HFFc6 (cell line): ENCODE results near the gene MMP28. TPM values are rescaled to one million over a fixed set of nuclear protein-coding genes. Genes with fewer than 3 reads are reported as not detected.

Experiments used
- DNase-seq: peaks from one replicate; pipeline ENCODE4 v3.0.0-alpha.2; 2018
- H3K27ac Mint-ChIP-seq: 2 replicates; pipeline ENCODE4 v1.8.0; 2020; ENCODE audit warnings: mild to moderate bottlenecking, mixed read lengths
- H3K27me3 Mint-ChIP-seq: 2 replicates; pipeline ENCODE4 v1.8.0; 2021; ENCODE audit warnings: mild to moderate bottlenecking, moderate library complexity, mixed read lengths; ENCODE audit not compliant: insufficient read depth
- H3K36me3 Mint-ChIP-seq: 2 replicates; pipeline ENCODE4 v1.8.0; 2021; ENCODE audit warnings: low read depth, mixed read lengths
- H3K4me1 Mint-ChIP-seq: 2 replicates; pipeline ENCODE4 v1.8.0; 2020; ENCODE audit warnings: low read depth, mixed read lengths
- H3K4me3 Mint-ChIP-seq: 2 replicates; pipeline ENCODE4 v1.8.0; 2020; ENCODE audit warnings: mild to moderate bottlenecking, moderate library complexity, mixed read lengths
- H3K9me3 Mint-ChIP-seq: 2 replicates; pipeline ENCODE4 v1.8.0; 2020; ENCODE audit warnings: mild to moderate bottlenecking, mixed read lengths
- total RNA-seq, 6 experiments: library from RNA; stranded (reverse); fragmentation: NEBNext Ultra II Directional; extraction: Animal tissue kit (Norgen Biotek cat#: 25700); gene quantifications; 2 replicates in 1 of 6; 3 replicates in 5 of 6; pipeline ENCODE4 v1.2.3, GENCODE V29; 2021
- TF ChIP-seq, protein P1 (sequence below): fragments of 200-600 bp; sonication (generic); IDR thresholded peaks from 2 replicates; pipeline ENCODE4 v1.5.0; 2021; ENCODE audit warnings: antibody characterized with exemption, mild to moderate bottlenecking

The MMP28 gene
- total RNA-seq, 6 experiments from 2014 or later: not detected

DNA sequence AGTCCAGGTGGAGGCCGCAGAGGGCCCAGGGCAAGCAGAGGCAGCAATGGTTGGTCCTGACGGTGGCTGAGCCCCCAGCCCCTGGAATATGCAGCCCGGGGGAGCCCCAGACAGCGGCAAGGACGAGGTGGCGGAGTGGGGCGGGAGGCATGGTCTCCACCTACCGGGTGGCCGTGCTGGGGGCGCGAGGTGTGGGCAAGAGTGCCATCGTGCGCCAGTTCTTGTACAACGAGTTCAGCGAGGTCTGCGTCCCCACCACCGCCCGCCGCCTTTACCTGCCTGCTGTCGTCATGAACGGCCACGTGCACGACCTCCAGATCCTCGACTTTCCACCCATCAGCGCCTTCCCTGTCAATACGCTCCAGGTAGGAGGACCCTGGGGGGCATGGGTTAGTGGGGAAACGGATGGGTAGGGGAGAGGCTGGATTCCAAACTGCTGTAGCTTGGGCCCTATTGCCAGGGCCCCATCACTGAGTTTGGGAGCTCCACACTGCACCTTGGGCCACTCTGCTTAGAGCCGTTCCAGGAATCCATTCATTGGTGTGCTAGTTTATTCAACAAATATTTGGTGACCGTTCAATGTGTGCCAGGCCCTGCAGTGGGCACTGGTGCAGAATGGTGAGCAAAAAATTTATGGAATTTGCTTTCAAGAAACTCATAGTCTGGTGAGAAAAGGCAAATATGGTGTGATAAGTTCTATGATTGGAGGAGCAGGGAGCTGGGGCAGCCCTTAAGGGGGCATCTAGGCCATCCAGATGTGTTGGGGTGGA lies 60.2 kb downstream of the MMP28 start:
- no peaks in the 10 kb centered on the region for H3K9me3 Mint-ChIP-seq
- no peak for DNase-seq
- peaks cover 13% of the 10 kb centered on the region for H3K27me3 Mint-ChIP-seq
- TF ChIP-seq, protein P1, sequence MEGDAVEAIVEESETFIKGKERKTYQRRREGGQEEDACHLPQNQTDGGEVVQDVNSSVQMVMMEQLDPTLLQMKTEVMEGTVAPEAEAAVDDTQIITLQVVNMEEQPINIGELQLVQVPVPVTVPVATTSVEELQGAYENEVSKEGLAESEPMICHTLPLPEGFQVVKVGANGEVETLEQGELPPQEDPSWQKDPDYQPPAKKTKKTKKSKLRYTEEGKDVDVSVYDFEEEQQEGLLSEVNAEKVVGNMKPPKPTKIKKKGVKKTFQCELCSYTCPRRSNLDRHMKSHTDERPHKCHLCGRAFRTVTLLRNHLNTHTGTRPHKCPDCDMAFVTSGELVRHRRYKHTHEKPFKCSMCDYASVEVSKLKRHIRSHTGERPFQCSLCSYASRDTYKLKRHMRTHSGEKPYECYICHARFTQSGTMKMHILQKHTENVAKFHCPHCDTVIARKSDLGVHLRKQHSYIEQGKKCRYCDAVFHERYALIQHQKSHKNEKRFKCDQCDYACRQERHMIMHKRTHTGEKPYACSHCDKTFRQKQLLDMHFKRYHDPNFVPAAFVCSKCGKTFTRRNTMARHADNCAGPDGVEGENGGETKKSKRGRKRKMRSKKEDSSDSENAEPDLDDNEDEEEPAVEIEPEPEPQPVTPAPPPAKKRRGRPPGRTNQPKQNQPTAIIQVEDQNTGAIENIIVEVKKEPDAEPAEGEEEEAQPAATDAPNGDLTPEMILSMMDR: no peak
- H3K4me3 Mint-ChIP-seq: no peak overlapping the region
- H3K27ac Mint-ChIP-seq: no peak overlapping the region
- 0 out of 2 replicates have a peak, but pooled peaks cover 3% of the 10 kb centered on the region for H3K36me3 Mint-ChIP-seq
- peaks cover 11% of the 10 kb centered on the region for H3K4me1 Mint-ChIP-seq

DNA sequence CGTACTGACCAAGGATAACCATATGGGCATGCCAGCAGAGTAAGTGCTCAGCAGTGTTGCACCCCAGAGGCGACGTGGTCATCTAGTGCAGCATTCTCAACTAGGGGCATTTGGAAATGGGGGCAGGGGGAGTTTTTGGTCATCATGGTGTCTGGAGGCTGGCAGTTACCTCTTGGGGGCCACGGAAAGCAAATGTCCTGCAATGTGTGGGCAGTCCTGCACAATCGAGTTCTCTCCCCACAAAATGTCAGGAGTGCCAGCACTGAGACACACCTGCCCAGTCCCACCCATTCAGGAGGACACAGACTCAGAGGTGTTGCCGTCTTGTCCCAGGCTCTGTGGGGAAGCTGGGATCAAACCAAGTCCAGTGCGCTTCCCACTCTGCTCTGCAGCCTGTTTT lies 61.0 kb downstream of the MMP28 start:
- peaks cover 5% of the 10 kb centered on the region for H3K27me3 Mint-ChIP-seq
- H3K4me1 Mint-ChIP-seq: peaks cover 12% of the 10 kb centered on the region
- TF ChIP-seq, protein P1: no peak
- H3K27ac Mint-ChIP-seq: no peak overlapping the region
- H3K4me3 Mint-ChIP-seq: no peak overlapping the region
- H3K9me3 Mint-ChIP-seq: no peaks in the 10 kb centered on the region
- DNase-seq: no peak
- 0 out of 2 replicates have a peak, but pooled peaks cover 3% of the 10 kb centered on the region for H3K36me3 Mint-ChIP-seq

DNA sequence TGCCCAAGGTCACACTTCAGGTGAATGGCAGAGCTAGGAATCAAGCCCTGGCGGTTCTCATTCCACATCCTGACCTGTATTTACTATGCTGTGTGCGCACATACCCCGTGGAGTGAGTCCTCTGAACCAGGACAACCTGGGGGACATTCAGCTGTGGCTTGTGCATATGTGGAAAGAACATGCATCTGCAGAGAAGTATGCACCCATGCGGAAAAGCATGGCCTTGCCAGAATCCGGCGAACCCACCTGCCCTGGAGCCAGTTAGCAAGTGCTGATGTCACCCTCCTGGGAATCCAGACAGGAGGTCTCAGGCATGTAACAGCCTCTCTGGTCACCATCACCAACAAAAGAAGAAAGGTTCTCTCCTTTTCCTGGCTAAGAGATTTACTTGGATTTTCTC lies 62.1 kb downstream of the MMP28 start:
- Mint-ChIP-seq H3K36me3 (0 out of 2 replicates have a peak, but pooled peaks cover 3% of the 10 kb centered on the region), H3K4me3 (no peak overlapping the region), H3K27me3 (peaks cover 3% of the 10 kb centered on the region), H3K4me1 (peaks cover 12% of the 10 kb centered on the region), H3K9me3 (no peaks in the 10 kb centered on the region), H3K27ac (no peak overlapping the region)
- TF ChIP-seq, protein P1: no peak
- no peak for DNase-seq

DNA sequence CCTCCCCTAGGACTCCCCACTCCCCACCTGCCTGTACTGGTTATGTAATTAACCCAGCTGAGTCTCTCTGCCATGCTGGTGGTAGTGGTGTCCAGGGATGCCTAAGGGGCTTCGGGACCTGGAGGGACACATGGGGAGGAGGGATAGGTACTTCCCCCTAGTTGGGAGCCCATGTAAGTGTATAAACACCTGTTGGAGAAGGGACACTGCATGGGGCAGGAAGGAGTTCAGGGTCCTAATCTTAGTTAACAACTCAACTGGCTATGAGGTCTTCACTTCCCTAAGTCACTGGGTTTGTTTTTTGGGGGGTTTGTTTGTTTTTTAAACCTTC lies 62.7 kb downstream of the MMP28 start:
- H3K4me1 Mint-ChIP-seq: peaks cover 17% of the 10 kb centered on the region
- H3K27me3 Mint-ChIP-seq: peaks cover 3% of the 10 kb centered on the region
- no peak overlapping the region for H3K27ac Mint-ChIP-seq
- TF ChIP-seq, protein P1: no peak
- H3K36me3 Mint-ChIP-seq: 0 out of 2 replicates have a peak, but pooled peaks cover 3% of the 10 kb centered on the region
- no peak for DNase-seq
- no peaks in the 10 kb centered on the region for H3K9me3 Mint-ChIP-seq
- peak overlapping the region; percentile 84 for H3K4me3 Mint-ChIP-seq

DNA sequence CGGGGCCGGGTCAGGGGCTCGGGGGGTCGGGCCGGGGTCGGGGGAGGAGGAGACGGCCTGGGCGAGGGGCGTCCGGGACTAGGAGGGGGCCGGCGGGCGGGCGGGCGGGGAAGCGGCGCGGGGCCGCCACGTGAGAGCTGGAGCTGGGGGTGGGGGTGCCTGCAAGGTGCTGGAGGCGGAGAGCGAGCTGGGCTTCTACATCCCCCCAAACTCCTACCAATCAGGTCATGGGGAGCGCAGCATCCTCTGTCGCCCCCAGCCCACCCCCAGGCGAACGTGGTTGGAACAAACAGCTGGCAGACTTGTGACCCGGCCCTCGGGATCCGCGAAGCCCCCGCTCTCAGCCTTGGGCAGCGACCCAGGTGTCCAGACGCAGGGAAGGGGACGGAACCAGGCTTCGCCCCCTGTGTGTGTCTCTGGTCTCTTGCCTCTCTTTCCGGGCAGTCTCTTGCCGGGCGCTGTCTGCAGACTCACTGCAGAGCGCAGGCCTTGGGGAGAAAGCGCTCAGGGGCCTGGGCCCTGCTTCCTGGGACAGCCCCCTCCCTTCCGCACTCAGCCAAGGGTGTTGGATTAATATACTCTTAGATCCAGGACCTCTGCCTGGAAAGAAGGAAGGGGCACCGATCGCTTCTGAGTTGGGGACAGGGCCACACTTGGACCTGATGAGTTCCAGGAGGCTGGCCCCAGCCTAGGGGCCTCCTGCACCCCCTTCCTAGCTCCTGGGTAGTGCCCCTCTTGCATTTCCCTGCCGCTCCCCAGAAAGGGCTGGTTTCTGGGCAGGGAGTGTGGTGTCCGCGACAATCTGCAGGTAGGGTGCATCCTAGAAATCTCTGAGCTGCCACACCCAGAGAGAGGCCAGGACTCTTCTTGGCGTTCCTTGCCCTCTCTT lies 63.3 kb downstream of the MMP28 start:
- no peaks in the 10 kb centered on the region for H3K9me3 Mint-ChIP-seq
- H3K4me1 Mint-ChIP-seq: peaks cover 23% of the 10 kb centered on the region
- H3K4me3 Mint-ChIP-seq: peak overlapping the region; percentile 84
- no peak for DNase-seq
- H3K27ac Mint-ChIP-seq: no peak overlapping the region
- H3K36me3 Mint-ChIP-seq: 0 out of 2 replicates have a peak, but pooled peaks cover 3% of the 10 kb centered on the region
- TF ChIP-seq, protein P1: no peak
- H3K27me3 Mint-ChIP-seq: peaks cover 5% of the 10 kb centered on the region
